Stimulated activated CD4-positive, alpha-beta T cell treated with anti-CD3 and anti-CD28 coated beads, Interleukin-4, amount 100 ng/mL, for 1 hour (primary cell): Measurements from ENCODE around the gene ADGRF4.

Experiments
- DNase-seq: peaks from one replicate; pipeline ENCODE4 v3.0.0-alpha.2; 2020

The ADGRF4 gene

GRCh38 chr6:47681201-47681990 is 17.0 kb upstream of the ADGRF4 start:
- no peak for DNase-seq

GRCh38 chr6:47686411-47686810 is 12.0 kb upstream of the ADGRF4 start:
- DNase-seq = no peak

- DNase-seq = no peak
Observed at GRCh38 chr6:47687432-47687831, 10.9 kb upstream of the ADGRF4 start.

DNA sequence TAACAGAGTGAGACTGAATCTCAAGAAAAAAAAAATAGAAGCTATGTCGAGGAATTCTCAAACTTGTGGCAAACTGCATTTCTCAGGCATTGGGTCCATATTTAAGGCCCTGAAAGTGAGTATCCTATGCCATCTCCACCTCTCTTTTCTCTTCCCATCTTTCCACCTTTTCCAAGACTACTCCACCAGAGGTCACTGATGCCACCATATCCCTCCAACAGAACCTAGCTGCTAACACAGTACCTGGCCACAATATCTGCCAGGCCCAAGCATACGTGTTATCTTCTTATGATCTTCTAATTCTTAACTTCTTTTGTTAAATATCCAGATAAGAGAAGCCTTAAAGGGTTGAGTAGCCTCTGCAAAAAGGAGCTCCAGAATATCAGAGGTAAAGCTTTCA is 8.2 kb upstream of the ADGRF4 start:
- DNase-seq = no peak

DNA sequence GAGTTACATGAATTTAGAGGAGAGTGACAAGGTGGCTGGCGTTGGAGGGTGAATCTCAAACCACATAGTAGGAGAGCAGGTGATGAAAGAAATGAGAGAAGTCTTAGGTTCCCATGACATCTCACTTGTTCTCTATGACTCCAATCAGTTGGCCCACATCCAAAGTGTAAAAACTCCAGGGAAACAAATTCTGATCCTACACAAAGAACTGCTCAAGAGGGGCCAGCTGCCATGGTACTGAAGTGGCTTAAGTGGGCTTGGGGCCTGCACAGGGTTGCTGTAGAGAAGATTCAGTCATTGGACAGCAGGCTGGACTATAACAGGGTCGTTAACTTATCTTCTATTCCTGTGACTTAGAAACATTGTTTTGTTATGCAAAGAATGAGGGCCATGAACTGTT is 7.6 kb upstream of the ADGRF4 start:
- no peak for DNase-seq

DNA sequence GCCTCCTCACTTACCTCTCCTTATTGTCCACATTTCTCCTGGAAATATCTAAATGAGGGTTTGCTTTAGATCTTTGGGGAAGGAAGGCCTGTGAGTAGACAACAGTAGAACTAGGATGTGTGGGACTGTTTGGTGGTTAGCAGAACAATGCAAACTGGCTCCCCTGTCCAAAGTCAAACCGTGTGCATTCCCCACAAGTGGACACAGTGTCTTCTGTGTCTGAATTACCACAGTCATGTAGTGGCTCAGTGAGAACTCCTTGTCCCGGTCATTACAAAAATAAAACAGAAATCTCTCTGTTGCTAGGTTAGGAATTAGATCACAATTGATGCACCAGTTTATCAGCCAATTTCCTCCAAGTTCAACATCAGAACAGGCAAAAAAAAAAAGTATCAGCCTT is 455 bp upstream of the ADGRF4 start:
- no peak for DNase-seq

- DNase-seq = no peak
Observed at GRCh38 chr6:47700053-47700452, 1.7 kb downstream of the ADGRF4 start.

DNA sequence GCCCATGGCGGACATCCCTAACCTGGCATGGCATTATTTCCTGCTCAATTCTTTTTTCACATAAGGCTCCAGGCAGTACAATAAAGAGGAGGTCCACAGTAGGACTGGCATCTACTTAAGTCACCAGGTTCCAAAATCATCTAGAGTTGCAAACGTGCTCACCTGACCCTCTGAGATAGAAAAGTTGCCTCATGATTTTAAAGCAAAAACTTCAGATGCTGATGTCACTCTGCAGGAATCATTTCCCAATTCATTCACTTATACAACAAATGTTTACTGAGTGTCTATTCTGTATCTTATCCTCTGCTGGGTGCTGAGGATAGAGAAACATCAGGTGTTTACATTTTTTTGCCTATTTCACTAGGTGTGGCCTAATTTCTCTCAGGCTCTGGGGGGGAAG is 2.2 kb downstream of the ADGRF4 start:
- DNase-seq = no peak

DNA sequence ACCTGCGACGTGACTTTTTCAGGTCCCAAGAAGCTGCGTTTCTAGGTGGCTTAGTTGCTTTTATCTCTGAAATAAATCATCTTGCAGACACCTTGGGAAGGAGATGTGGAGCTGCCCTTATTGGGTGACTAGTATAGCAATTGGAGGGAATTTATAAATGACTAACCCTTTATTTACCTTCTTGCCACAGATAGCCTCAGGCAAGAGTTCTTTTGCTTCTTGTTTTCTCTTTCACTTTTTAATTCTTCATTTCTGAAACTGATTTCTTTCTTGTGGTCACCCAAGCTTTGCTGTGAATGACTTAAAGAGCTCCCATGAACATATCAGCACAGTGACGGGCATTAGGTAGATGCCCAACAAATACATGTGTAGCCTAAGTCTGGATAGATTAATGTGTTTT is 3.0 kb downstream of the ADGRF4 start:
- DNase-seq = no peak

- DNase-seq = no peak
Observed at GRCh38 chr6:47709160-47709559, 10.8 kb downstream of the ADGRF4 start.

DNA sequence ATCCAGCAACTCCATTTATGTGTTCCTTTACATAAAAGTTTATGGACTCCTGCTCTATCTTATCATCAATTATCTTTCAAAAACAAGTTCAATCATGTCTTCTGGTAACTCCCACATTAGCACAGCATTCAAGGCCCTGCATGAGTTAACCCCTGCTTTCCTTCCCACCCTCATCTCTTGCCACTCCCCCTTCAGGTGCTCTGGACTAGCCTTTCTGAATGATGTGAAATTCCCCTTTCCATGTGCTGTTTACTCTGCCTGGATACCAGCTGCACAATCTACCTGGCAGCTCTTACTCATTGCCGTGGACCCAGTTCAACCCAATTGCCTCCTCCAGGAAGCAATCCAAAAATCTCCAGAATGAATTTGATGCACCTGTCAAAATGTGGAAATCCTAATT is 11.9 kb downstream of the ADGRF4 start:
- DNase-seq = no peak

DNA sequence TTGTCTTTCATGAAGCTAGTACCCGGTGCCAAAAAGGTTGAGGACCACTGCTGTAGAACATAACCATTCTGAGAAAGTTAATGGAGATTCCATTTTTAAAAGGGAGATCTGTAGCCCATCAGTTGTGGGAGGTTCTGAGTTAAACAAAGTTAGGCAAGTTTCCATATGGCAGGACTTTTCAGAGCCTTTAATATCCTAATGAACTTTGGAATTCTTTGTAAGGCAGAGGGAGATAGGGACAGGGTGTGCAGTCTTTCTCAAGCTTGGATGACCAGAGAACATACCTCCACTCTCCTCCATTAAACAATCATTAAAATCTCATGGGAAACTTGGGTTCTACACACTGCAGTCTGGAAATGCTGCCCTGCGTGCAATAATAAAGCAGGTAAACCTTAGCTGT is 14.8 kb downstream of the ADGRF4 start:
- DNase-seq = no peak

DNA sequence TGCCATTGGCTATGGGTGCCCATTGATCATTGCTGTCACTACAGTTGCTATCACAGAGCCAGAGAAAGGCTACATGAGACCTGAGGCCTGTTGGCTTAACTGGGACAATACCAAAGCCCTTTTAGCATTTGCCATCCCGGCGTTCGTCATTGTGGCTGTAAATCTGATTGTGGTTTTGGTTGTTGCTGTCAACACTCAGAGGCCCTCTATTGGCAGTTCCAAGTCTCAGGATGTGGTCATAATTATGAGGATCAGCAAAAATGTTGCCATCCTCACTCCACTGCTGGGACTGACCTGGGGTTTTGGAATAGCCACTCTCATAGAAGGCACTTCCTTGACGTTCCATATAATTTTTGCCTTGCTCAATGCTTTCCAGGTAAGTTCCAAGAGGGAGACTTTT is 16.4 kb downstream of the ADGRF4 start:
- DNase-seq = no peak

DNA sequence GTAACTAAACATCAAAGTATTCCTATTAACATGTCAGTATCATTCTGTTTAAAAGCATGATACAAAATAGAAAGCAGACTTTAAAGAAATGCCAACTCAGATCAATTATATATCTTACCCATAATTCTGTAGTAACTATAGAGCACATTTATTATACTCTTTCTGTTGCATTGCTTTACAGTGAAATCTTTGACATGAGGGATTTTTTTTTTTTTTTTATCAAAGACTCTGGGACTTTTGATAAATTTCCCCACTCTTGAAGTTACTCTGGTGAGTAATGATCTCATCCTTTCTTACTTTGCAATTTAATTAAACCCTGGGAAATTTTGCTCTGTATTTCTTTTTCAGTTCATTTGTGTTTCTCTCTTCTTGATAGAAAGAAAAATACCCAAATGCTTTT is 17.4 kb downstream of the ADGRF4 start:
- no peak for DNase-seq

- no peak for DNase-seq
Observed at GRCh38 chr6:47716207-47716606, 17.8 kb downstream of the ADGRF4 start.

DNA sequence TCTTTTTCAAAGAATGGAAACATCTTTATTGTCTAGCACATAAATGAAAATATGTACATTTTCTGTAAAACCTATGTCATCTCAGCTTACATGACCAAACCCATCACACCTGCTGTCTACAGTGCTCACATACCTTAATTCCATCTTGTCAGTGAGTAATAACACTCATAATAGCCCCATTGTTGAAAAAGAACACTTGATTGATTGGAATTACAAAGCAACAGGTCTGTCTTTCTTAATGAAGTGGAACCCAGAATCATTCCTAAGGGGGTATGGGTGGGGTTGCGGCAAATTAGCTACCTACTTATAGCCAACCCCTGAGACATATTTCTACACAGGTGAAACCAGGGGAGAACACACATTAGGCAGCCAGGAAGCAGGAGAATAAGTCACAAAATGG is 20.2 kb downstream of the ADGRF4 start:
- no peak for DNase-seq

DNA sequence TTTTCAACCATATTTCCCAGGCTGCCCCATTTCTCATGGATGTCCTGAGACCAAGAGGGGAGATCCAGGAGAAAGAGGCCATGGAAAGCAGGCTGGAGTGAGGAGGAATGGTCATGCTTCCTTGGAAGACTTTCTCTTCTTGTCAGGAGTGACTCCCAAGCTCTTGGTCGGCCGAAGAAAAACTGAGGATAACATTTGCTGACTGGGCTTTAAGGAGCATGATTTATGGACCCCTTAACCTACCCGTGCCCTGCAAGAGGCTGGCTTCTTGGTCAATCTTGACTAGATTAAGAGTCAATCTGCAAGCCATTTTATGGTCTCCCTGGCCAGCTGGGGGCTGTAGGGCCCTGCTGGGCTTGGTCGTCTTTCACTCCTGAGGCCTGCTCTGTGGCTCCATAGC is 22.8 kb downstream of the ADGRF4 start:
- no peak for DNase-seq

GRCh38 chr6:47722194-47722593 is 23.8 kb downstream of the ADGRF4 start:
- no peak for DNase-seq

GRCh38 chr6:47724300-47724699 is 25.9 kb downstream of the ADGRF4 start:
- no peak for DNase-seq

GRCh38 chr6:47727391-47727790 is 29.0 kb downstream of the ADGRF4 start:
- no peak for DNase-seq

DNA sequence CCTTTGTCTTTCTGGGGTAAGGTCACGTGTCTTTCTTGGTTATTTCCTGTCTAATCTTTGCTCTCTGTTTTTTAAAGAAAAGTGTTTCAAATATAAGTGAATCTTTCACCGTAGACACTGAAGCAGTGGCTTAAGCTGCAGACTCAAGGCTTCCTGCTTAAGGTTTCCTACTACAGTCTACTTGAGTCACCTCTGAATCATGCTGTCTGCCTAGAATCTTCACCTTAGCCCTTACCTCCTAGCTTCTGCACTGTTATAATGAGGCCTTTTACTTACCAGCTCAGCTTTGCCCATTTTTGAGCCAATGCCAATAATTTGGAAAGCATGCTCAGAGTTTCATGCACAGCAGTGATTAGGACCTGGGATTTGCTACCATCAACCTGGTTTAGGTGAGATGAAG is 30.6 kb downstream of the ADGRF4 start:
- DNase-seq = no peak

DNA sequence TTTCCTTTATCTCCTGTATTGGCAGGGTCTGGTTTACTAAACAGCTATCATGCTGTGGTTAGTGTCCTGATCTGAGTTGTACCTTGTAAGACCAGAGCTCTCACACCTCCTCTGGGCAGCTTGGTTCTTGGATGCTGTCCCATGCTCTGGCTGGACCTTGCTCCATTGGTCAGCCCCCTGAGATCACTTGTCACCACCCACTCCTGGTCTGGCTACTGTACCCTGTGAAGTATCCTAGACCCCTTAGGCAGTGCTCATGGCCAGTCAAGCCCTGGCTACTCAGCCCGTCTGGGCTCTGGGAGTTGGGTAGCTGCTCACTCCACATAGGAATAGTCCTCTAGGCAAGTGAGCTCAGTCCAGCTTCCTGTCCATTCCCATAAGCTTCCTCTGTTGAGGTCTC is 31.1 kb downstream of the ADGRF4 start:
- DNase-seq = no peak

DNA sequence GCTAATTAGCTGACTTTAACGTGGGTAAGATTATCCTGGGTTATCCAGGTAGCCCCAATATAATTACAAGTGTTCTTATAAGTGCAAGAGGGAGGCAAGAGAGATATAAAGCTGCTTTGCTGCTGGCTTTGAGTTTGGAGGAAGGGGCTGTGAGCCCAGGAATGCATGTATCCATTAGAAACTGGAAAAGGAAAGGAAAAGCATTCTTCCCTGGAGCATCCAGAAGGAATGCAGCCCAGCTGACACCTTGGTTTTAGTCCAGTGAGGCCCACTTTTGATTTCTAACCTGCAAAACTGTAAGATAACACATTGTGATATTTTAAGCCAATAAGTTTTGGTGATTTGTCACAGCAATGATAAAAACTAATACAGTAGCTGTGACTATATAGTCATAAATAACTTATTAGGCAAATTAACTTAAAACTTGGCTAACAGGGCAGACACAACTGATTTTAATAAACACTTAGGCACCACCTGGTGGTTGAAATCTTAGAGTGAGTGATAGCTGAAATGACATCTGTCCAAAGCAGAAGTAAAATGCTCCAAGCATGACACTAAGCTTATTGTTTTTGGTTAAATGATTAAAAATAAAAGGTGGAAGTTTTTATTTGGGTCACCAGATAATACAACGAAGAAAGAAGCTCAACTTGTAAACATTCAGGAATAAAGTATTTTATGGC is 35.6 kb downstream of the ADGRF4 start:
- DNase-seq = no peak

DNA sequence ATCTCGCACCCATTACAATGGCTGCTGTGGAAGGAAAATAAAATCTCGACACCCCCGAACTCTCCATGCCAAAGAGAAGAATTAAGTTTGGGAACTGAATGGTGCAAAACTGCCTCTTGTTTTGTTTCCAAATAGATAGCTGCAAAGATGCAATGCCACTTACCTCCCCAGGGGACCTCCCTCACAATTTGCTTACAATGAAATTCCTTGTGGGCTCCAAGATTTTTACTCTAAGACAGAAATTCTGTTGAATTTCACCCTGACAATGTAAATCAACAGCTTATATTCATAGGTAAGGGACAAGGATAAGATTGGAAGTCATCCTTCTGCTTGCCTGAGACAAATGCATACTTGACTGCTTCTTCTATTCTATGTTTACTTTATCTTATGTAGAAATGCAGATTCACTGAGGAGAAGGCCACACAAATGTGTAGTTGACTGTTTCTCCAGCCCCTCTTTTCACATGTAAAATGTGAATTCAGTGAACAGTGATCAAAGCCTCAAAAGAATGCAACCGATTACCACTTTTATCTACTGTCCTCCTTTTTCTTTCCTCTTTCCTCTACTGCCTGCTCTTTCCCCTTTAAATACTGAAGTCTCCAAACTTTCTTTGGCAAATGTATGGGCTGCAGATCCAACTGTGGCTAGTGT is 36.6 kb downstream of the ADGRF4 start:
- DNase-seq = no peak
